K562 (cell line): ENCODE results near the gene TBL2. TPM values are rescaled to one million over a fixed set of nuclear protein-coding genes. Genes with fewer than 3 reads are reported as not detected.

Source experiments
- C11orf30 ChIP-seq: fragments of 450-650 bp; IDR thresholded peaks from 2 replicates; pipeline ENCODE4 v1.6.1; 2016; ENCODE audit warnings: low read depth, mild to moderate bottlenecking
- EWSR1 ChIP-seq: fragments of 450-650 bp; IDR thresholded peaks from 2 replicates; pipeline ENCODE4 v1.6.1; 2018; ENCODE audit warnings: borderline replicate concordance, mild to moderate bottlenecking, low read depth, moderate library complexity; ENCODE audit not compliant: partially characterized antibody
- HDAC6 ChIP-seq: IDR thresholded peaks from 2 replicates; pipeline ENCODE4 v1.6.1; 2012; ENCODE audit warnings: low read depth, mild to moderate bottlenecking, control low read depth, inconsistent platforms, low read length, moderate library complexity
- HDAC8 ChIP-seq: fragments of 450-650 bp; IDR thresholded peaks from 2 replicates; pipeline ENCODE4 v1.6.1; 2016; ENCODE audit warnings: mild to moderate bottlenecking, missing genetic modification characterization, moderate library complexity, missing compliant biosample characterization
- MAFK ChIP-seq: IDR thresholded peaks from 2 replicates; pipeline ENCODE4 v1.6.1; 2011; ENCODE audit warnings: low read length, improper control_type of control experiment
- MCM5 ChIP-seq: fragments of 450-650 bp; IDR thresholded peaks from 2 replicates; pipeline ENCODE4 v1.6.1; 2016; ENCODE audit warnings: low read depth
- MTA3 ChIP-seq: fragments of 450-650 bp; formaldehyde crosslinking; IDR thresholded peaks from 2 replicates; pipeline ENCODE4 v1.6.1; 2017; ENCODE audit warnings: mild to moderate bottlenecking, borderline replicate concordance
- NFYB ChIP-seq: IDR thresholded peaks from 2 replicates; pipeline ENCODE4 v1.6.1; 2011; ENCODE audit warnings: mild to moderate bottlenecking, moderate library complexity; ENCODE audit not compliant: insufficient read length; ENCODE audit errors: extremely low read depth
- PTBP1 ChIP-seq: fragments of 200-400 bp; formaldehyde crosslinking; IDR thresholded peaks from 2 replicates; pipeline ENCODE4 v1.6.1; 2017; ENCODE audit warnings: low read depth, low read length
- SMARCC2 ChIP-seq: fragments of 450-650 bp; IDR thresholded peaks from 2 replicates; pipeline ENCODE4 v1.6.1; 2017; ENCODE audit warnings: antibody characterized with exemption, moderate library complexity, mild to moderate bottlenecking, low read depth
- TRIM28 ChIP-seq: fragments of 450-650 bp; IDR thresholded peaks from 2 replicates; pipeline ENCODE4 v1.6.1; 2017
- ZNF384 ChIP-seq: IDR thresholded peaks from 2 replicates; pipeline ENCODE4 v1.6.1; 2012; ENCODE audit warnings: low read depth, low read length, improper control_type of control experiment
- ZNF41 ChIP-seq: fragments of 250-450 bp; sonication (Bioruptor Pico); conservative IDR thresholded peaks from 2 replicates; pipeline ENCODE4 v1.4.0; 2020; ENCODE audit warnings: mild to moderate bottlenecking
- ZNF586 ChIP-seq: fragments of 450-650 bp; formaldehyde crosslinking; conservative IDR thresholded peaks from 2 replicates; pipeline ENCODE4 v1.4.0; 2020; ENCODE audit warnings: mild to moderate bottlenecking, moderate library complexity
- ZNF785 ChIP-seq: fragments of 250-450 bp; sonication (Bioruptor Pico); IDR thresholded peaks from 2 replicates; pipeline ENCODE4 v1.4.0; 2020; ENCODE audit warnings: mild to moderate bottlenecking
- ZNF79 ChIP-seq: fragments of 250-450 bp; sonication (Bioruptor Pico); IDR thresholded peaks from 2 replicates; pipeline ENCODE4 v1.4.0; 2020; ENCODE audit warnings: low read depth, mild to moderate bottlenecking, moderate library complexity
- polyA plus RNA-seq, 8 experiments: library from polyadenylated mRNA; depleted of rRNA in 4 of 8; stranded (reverse) in 5 of 8; unstranded in 3 of 8; fragments of >200 nt; fragmentation: Nextera tagmentation in 2 of 8; fragmentation: Illumina TruSeq in 1 of 8; extraction: Ambion mirVana in 2 of 8; extraction: Trizol in 1 of 8; gene quantifications; 2 replicates each; pipeline versions ENCODE4 v1.2.1 to v1.2.3, GENCODE V29; 2011 to 2014; ENCODE audit warnings: inconsistent platforms in 1 of 8, missing spikeins in 1 of 8
- total RNA-seq, 7 experiments: library from RNA; depleted of rRNA in 6 of 7; stranded (reverse); fragments of >200 nt in 6 of 7; fragmentation: Illumina TruSeq in 2 of 7; extraction: Trizol in 2 of 7; gene quantifications; 2 replicates each; pipeline versions ENCODE4 v1.2.1 to v1.2.3, GENCODE V29; 2011 to 2021; ENCODE audit warnings: low replicate concordance in 1 of 7
- TF ChIP-seq, protein P1 (sequence below): sonication (generic); formaldehyde crosslinking; IDR thresholded peaks from 2 replicates; pipeline ENCODE4 v1.8.0; 2022; ENCODE audit warnings: missing genetic modification reagents, mild to moderate bottlenecking, borderline replicate concordance
- TF ChIP-seq, protein P2 (sequence below): fragments of 250-450 bp; sonication (Bioruptor Pico); IDR thresholded peaks from 2 replicates; pipeline ENCODE4 v1.8.0; 2022; ENCODE audit warnings: moderate library complexity, mild to moderate bottlenecking, inconsistent platforms
- TF ChIP-seq, protein P3 (sequence below): fragments of 250-450 bp; sonication (Bioruptor Pico); IDR thresholded peaks from 2 replicates; pipeline ENCODE4 v1.4.0; 2020; ENCODE audit warnings: mild to moderate bottlenecking, moderate library complexity

Gene TBL2
- total and polyA plus RNA-seq, 9 of the 15 experiments (the other 6 are each of a cell fraction or from before 2014, with no cell fraction given), result 2.5 to 123 (median 49.2) TPM

DNA sequence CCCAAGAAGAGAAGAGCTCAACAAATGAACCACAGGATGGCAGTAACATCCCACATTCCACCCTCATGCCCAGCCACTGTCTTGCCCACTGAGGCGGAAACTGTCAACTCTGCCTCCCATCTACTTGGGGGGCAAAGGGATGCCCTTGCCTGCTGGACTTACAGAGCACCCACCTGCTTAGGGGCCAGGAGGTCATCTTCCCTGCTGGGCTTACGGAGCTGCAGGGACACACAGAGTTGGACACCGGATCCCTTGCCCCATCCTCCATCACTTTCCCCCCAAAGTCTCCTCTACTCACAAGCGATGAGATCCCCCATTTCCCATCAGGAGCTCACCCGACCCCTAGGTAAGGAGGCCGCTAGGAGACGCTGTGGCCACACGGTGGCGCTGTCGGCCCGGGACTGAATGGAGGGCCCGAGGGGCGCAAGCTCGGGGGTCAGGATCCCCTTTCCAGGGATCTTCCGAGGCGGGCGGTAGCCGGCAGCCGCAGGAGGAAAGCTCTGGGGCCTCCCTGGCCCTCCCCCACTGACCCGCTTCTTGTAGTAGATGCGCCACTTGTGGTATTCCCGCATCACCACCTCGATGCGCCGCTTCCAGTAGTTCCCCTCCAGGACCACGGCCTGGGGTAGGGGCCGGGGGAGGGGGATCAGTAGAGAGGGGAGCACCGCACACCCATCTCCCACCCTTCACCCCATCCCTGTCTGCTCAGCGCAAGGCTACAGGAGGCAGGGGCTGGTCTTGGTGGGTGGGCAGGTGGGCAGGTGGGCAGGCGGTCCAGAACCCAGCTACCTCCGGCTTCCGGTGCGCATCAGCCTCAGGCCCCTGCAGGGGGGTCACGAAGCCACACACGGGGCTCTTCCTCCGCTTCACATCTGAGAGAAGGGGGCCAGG lies 28.7 kb upstream of the TBL2 start (continued):
- TF ChIP-seq, protein P1, sequence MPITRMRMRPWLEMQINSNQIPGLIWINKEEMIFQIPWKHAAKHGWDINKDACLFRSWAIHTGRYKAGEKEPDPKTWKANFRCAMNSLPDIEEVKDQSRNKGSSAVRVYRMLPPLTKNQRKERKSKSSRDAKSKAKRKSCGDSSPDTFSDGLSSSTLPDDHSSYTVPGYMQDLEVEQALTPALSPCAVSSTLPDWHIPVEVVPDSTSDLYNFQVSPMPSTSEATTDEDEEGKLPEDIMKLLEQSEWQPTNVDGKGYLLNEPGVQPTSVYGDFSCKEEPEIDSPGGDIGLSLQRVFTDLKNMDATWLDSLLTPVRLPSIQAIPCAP (CRISPR knock-in tag), result no peak
- no peak for TF ChIP-seq C11orf30
- TF ChIP-seq MTA3, result no peak
- TF ChIP-seq NFYB, result no peak
- TF ChIP-seq ZNF41 (CRISPR knock-in tag), result no peak
- no peak for TF ChIP-seq HDAC6
- TF ChIP-seq TRIM28, result no peak
- TF ChIP-seq HDAC8, result no peak
- no peak for TF ChIP-seq PTBP1
- TF ChIP-seq ZNF785 (CRISPR knock-in tag), result no peak
- no peak for TF ChIP-seq MAFK
- TF ChIP-seq ZNF586 (CRISPR knock-in tag), result no peak
- TF ChIP-seq EWSR1, result no peak
- no peak for TF ChIP-seq ZNF79 (CRISPR knock-in tag)
- TF ChIP-seq MCM5, result no peak
- no peak for TF ChIP-seq SMARCC2
- TF ChIP-seq, protein P2, sequence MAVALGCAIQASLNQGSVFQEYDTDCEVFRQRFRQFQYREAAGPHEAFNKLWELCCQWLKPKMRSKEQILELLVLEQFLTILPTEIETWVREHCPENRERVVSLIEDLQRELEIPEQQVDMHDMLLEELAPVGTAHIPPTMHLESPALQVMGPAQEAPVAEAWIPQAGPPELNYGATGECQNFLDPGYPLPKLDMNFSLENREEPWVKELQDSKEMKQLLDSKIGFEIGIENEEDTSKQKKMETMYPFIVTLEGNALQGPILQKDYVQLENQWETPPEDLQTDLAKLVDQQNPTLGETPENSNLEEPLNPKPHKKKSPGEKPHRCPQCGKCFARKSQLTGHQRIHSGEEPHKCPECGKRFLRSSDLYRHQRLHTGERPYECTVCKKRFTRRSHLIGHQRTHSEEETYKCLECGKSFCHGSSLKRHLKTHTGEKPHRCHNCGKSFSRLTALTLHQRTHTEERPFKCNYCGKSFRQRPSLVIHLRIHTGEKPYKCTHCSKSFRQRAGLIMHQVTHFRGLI, result no peak
- TF ChIP-seq, protein P3, sequence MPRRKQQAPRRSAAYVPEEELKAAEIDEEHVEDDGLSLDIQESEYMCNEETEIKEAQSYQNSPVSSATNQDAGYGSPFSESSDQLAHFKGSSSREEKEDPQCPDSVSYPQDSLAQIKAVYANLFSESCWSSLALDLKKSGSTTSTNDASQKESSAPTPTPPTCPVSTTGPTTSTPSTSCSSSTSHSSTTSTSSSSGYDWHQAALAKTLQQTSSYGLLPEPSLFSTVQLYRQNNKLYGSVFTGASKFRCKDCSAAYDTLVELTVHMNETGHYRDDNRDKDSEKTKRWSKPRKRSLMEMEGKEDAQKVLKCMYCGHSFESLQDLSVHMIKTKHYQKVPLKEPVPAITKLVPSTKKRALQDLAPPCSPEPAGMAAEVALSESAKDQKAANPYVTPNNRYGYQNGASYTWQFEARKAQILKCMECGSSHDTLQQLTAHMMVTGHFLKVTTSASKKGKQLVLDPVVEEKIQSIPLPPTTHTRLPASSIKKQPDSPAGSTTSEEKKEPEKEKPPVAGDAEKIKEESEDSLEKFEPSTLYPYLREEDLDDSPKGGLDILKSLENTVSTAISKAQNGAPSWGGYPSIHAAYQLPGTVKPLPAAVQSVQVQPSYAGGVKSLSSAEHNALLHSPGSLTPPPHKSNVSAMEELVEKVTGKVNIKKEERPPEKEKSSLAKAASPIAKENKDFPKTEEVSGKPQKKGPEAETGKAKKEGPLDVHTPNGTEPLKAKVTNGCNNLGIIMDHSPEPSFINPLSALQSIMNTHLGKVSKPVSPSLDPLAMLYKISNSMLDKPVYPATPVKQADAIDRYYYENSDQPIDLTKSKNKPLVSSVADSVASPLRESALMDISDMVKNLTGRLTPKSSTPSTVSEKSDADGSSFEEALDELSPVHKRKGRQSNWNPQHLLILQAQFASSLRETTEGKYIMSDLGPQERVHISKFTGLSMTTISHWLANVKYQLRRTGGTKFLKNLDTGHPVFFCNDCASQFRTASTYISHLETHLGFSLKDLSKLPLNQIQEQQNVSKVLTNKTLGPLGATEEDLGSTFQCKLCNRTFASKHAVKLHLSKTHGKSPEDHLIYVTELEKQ (CRISPR knock-in tag), result no peak
- TF ChIP-seq ZNF384, result 0 out of 2 replicates have a peak, but pooled peaks have one; percentile 24
